22Rv1 (cell line): ENCODE data around the gene LRRC28.

Source experiments
- CTCF ChIP-seq: fragments of 450-650 bp; IDR thresholded peaks from 2 replicates; pipeline ENCODE4 v1.5.1; 2017; ENCODE audit warnings: mild to moderate bottlenecking
- ZFX ChIP-seq: fragments of 450-650 bp; IDR thresholded peaks from 2 replicates; pipeline ENCODE4 v1.6.1; 2017; ENCODE audit warnings: antibody characterized with exemption, borderline replicate concordance

- TF ChIP-seq CTCF (no peak), ZFX (no peak)
These were observed 161.3 kb downstream of the LRRC28 start for GRCh38 chr15:99412626-99413025.
